ENCODE results near the gene CETN2. TPM values are rescaled to one million over a fixed set of nuclear protein-coding genes. Genes with fewer than 3 reads are reported as not detected.

CETN2 gene
- total RNA-seq, 2 experiments from 2014 or later, result 11.1 to 11.6 TPM

GRCh38 chrX:152823657-152824056 lies 6.9 kb downstream of the CETN2 start:
- CTCF ChIA-PET, result no interaction called here
- no peaks in the 10 kb centered on the region for H3K36me3 Mint-ChIP-seq (ENCODE audit: low read depth)

GRCh38 chrX:152822383-152823086 lies 8.0 kb downstream of the CETN2 start:
- no peaks in the 10 kb centered on the region for H3K9me3 Mint-ChIP-seq (ENCODE audit: insufficient read depth)
- H3K27me3 Mint-ChIP-seq (ENCODE audit: low read depth), result peaks cover 3% of the 10 kb centered on the region
- CTCF ChIA-PET, result interaction anchor here (1.4 to 1.6 kb wide), 2 partner anchors 9 to 10 kb away, joined by 5 to 12 read pairs; partner anchors contain the start of genes CETN2 and NSDHL
- H3K4me3 Mint-ChIP-seq, result no peak overlapping the region
- H3K27ac Mint-ChIP-seq, result no peak overlapping the region
- no peaks in the 10 kb centered on the region for H3K4me1 Mint-ChIP-seq (ENCODE audit: low read depth)
- ATAC-seq (no peak), DNase-seq (no peak)
- H3K36me3 Mint-ChIP-seq (ENCODE audit: low read depth), result no peaks in the 10 kb centered on the region
- POLR2A ChIA-PET, result no interaction called here

More at GRCh38 chrX:152823657-152824056, 6.9 kb downstream of the CETN2 start:
- Mint-ChIP-seq H3K4me3 (no peak overlapping the region), H3K27me3 (ENCODE audit: low read depth) (peaks cover 3% of the 10 kb centered on the region), H3K4me1 (ENCODE audit: low read depth) (no peaks in the 10 kb centered on the region), H3K27ac (no peak overlapping the region), H3K9me3 (ENCODE audit: insufficient read depth) (no peaks in the 10 kb centered on the region)
- POLR2A ChIA-PET, result no interaction called here
- ATAC-seq (no peak), DNase-seq (no peak)

GRCh38 chrX:152821145-152821765 lies 9.3 kb downstream of the CETN2 start:
- ChIA-PET POLR2A (no interaction called here), CTCF (interaction anchor here (1.1 to 1.9 kb wide), 4 partner anchors 8 to 180 kb away, joined by 4 to 12 read pairs (median 5); partner anchors contain the start of genes CETN2 and NSDHL)
- no peaks in the 10 kb centered on the region for H3K4me1 Mint-ChIP-seq (ENCODE audit: low read depth)
- H3K27me3 Mint-ChIP-seq (ENCODE audit: low read depth), result peaks cover 3% of the 10 kb centered on the region
- no peak for ATAC-seq
- no peaks in the 10 kb centered on the region for H3K9me3 Mint-ChIP-seq (ENCODE audit: insufficient read depth)
- H3K27ac Mint-ChIP-seq, result no peak overlapping the region
- DNase-seq, result peak; percentile 23
- no peak overlapping the region for H3K4me3 Mint-ChIP-seq
- H3K36me3 Mint-ChIP-seq (ENCODE audit: low read depth), result no peaks in the 10 kb centered on the region

GRCh38 chrX:152819732-152820131 lies 10.8 kb downstream of the CETN2 start:
- CTCF ChIA-PET, result interaction anchor here (1.9 kb wide), 1 partner anchor 14 kb away, joined by 4 read pairs; no protein-coding TSS in a partner anchor
- Mint-ChIP-seq H3K4me1 (ENCODE audit: low read depth) (peaks cover 2% of the 10 kb centered on the region), H3K4me3 (no peak overlapping the region), H3K36me3 (ENCODE audit: low read depth) (no peaks in the 10 kb centered on the region), H3K27me3 (ENCODE audit: low read depth) (peaks cover 3% of the 10 kb centered on the region), H3K27ac (no peak overlapping the region), H3K9me3 (ENCODE audit: insufficient read depth) (no peaks in the 10 kb centered on the region)
- ATAC-seq, result no peak
- POLR2A ChIA-PET, result no interaction called here
- no peak for DNase-seq

- Mint-ChIP-seq H3K9me3 (ENCODE audit: insufficient read depth) (no peaks in the 10 kb centered on the region), H3K4me1 (ENCODE audit: low read depth) (peaks cover 5% of the 10 kb centered on the region), H3K27me3 (ENCODE audit: low read depth) (peaks cover 3% of the 10 kb centered on the region), H3K36me3 (ENCODE audit: low read depth) (no peaks in the 10 kb centered on the region), H3K27ac (no peak overlapping the region), H3K4me3 (no peak overlapping the region)
- DNase-seq (no peak), ATAC-seq (no peak)
- POLR2A ChIA-PET, result no interaction called here
- CTCF ChIA-PET, result no interaction called here
These were observed 11.3 kb downstream of the CETN2 start for GRCh38 chrX:152819266-152819665.

- Mint-ChIP-seq H3K4me1 (ENCODE audit: low read depth) (peaks cover 10% of the 10 kb centered on the region), H3K9me3 (ENCODE audit: insufficient read depth) (no peaks in the 10 kb centered on the region)
These were observed 12.2 kb downstream of the CETN2 start for GRCh38 chrX:152818356-152818755.

GRCh38 chrX:152817078-152817764 lies 13.3 kb downstream of the CETN2 start:
- Mint-ChIP-seq H3K27me3 (ENCODE audit: low read depth) (peaks cover 3% of the 10 kb centered on the region), H3K36me3 (ENCODE audit: low read depth) (no peaks in the 10 kb centered on the region), H3K4me1 (ENCODE audit: low read depth) (peaks cover 10% of the 10 kb centered on the region), H3K27ac (no peak overlapping the region), H3K4me3 (no peak overlapping the region), H3K9me3 (ENCODE audit: insufficient read depth) (no peaks in the 10 kb centered on the region)
- DNase-seq, result no peak
- CTCF ChIA-PET, result interaction anchor here (0.7 to 2.2 kb wide), 2 partner anchors 13 to 26 kb away, joined by 3 to 6 read pairs; partner anchors contain the start of genes CETN2 and NSDHL
- no peak for ATAC-seq
- POLR2A ChIA-PET, result no interaction called here

More at GRCh38 chrX:152818356-152818755, 12.2 kb downstream of the CETN2 start:
- ATAC-seq (no peak), DNase-seq (no peak)
- Mint-ChIP-seq H3K27me3 (ENCODE audit: low read depth) (peaks cover 3% of the 10 kb centered on the region), H3K4me3 (no peak overlapping the region), H3K36me3 (ENCODE audit: low read depth) (no peaks in the 10 kb centered on the region), H3K27ac (no peak overlapping the region)
- CTCF ChIA-PET, result interaction anchor here (2.2 kb wide), 1 partner anchor 12 kb away, joined by 6 read pairs; the partner anchor contains the start of genes CETN2 and NSDHL
- POLR2A ChIA-PET, result no interaction called here

- Mint-ChIP-seq H3K36me3 (ENCODE audit: low read depth) (no peaks in the 10 kb centered on the region), H3K9me3 (ENCODE audit: insufficient read depth) (no peaks in the 10 kb centered on the region), H3K4me1 (ENCODE audit: low read depth) (peaks cover 10% of the 10 kb centered on the region), H3K27ac (no peak overlapping the region), H3K27me3 (ENCODE audit: low read depth) (peaks cover 4% of the 10 kb centered on the region), H3K4me3 (no peak overlapping the region)
- CTCF ChIA-PET, result no interaction called here
- DNase-seq (no peak), ATAC-seq (no peak)
- POLR2A ChIA-PET, result no interaction called here
These were observed 16.5 kb downstream of the CETN2 start for GRCh38 chrX:152814048-152814447.

- no peaks in the 10 kb centered on the region for H3K36me3 Mint-ChIP-seq (ENCODE audit: low read depth)
- H3K9me3 Mint-ChIP-seq (ENCODE audit: insufficient read depth), result no peaks in the 10 kb centered on the region
- ATAC-seq, result no peak
- H3K4me3 Mint-ChIP-seq, result no peak overlapping the region
- CTCF ChIA-PET, result interaction anchor here (1.4 kb wide), 1 partner anchor 9 kb away, joined by 5 read pairs; no protein-coding TSS in a partner anchor
- H3K4me1 Mint-ChIP-seq (ENCODE audit: low read depth), result peaks cover 10% of the 10 kb centered on the region
- no peak overlapping the region for H3K27ac Mint-ChIP-seq
- DNase-seq, result no peak
- POLR2A ChIA-PET, result no interaction called here
- peaks cover 4% of the 10 kb centered on the region for H3K27me3 Mint-ChIP-seq (ENCODE audit: low read depth)
These were observed 17.4 kb downstream of the CETN2 start for GRCh38 chrX:152813206-152813605.

- Mint-ChIP-seq H3K9me3 (ENCODE audit: insufficient read depth) (no peaks in the 10 kb centered on the region), H3K27me3 (ENCODE audit: low read depth) (peaks cover 7% of the 10 kb centered on the region), H3K4me3 (no peak overlapping the region), H3K27ac (no peak overlapping the region), H3K4me1 (ENCODE audit: low read depth) (peaks cover 10% of the 10 kb centered on the region), H3K36me3 (ENCODE audit: low read depth) (no peaks in the 10 kb centered on the region)
- POLR2A ChIA-PET, result no interaction called here
- CTCF ChIA-PET, result no interaction called here
- DNase-seq (no peak), ATAC-seq (no peak)
These were observed 20.2 kb downstream of the CETN2 start for GRCh38 chrX:152810403-152810802.

- ATAC-seq, result no peak
- no peak for DNase-seq
- ChIA-PET POLR2A (no interaction called here), CTCF (no interaction called here)
- Mint-ChIP-seq H3K27ac (no peak overlapping the region), H3K36me3 (ENCODE audit: low read depth) (no peaks in the 10 kb centered on the region), H3K4me1 (ENCODE audit: low read depth) (no peaks in the 10 kb centered on the region), H3K4me3 (no peak overlapping the region), H3K9me3 (ENCODE audit: insufficient read depth) (no peaks in the 10 kb centered on the region), H3K27me3 (ENCODE audit: low read depth) (peaks cover 16% of the 10 kb centered on the region)
These were observed 24.5 kb downstream of the CETN2 start for GRCh38 chrX:152806035-152806434.

- ATAC-seq, result no peak
- Mint-ChIP-seq H3K4me1 (ENCODE audit: low read depth) (no peaks in the 10 kb centered on the region), H3K27ac (no peak overlapping the region), H3K4me3 (no peak overlapping the region), H3K27me3 (ENCODE audit: low read depth) (peaks cover 14% of the 10 kb centered on the region), H3K9me3 (ENCODE audit: insufficient read depth) (no peaks in the 10 kb centered on the region), H3K36me3 (ENCODE audit: low read depth) (no peaks in the 10 kb centered on the region)
- ChIA-PET POLR2A (interaction anchor here (0.6 kb wide), 1 partner anchor 13 kb away, joined by 3 read pairs; no protein-coding TSS in a partner anchor), CTCF (no interaction called here)
- DNase-seq, result no peak
These were observed 31.6 kb downstream of the CETN2 start for GRCh38 chrX:152798945-152799344.
